Bone marrow (tissue), 2 donors: ENCODE data around the gene CCNY.
"Not testable (repeated sequence)": the region's sequence is repeated elsewhere in the genome, so short reads cannot be mapped to it uniquely, and the experiment has no call there.

Source experiments
- DNase-seq, 2 donors: peaks; one replicate each; lab custom pipeline; 2025; lab: John Stamatoyannopoulos, UW

The CCNY gene

DNA sequence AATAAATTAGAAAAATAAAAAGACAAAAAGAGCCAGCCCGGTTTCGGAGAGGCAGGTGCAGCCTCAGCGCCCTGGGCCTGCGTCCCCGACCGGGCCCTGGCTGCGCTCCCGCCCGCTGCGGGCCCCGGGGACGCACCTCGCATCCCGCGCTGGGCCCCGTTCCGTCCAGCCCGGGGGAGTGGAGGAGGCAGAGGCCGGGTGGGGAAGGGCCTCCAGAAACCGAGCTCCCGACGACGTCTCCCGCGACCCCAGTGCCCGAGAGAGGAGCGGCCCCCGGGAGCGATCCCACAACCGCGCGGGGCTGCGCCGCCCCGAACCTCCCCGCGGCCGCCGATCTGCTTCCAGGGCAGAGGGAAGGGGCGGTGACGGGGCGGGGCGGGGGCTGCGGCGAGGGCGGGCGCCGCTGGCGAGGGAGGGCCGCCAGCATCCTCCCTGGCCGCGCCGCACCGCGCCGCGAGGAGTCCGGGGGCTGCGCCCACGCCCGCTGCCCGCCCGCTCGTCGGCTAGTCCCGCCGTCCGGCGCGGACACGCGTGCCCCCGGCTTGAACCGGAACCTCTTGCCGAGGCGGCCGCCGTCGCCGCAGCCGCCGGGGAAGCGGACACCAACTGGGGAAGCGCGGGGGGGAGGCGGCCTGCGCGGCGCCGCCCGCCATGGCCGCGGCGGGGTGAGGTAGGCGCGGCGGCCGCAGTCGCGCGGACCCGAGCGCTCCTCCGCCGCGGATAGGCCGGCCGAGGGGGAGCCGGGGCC, at the start of gene CCNY:
Gene CCNY, plus strand, starts transcription at position 426 of the 748 bp plus-strand sequence. CDS start 545 bp downstream, outside the sequence.
- DNase-seq = peak in 1 of 2 donors; percentile 75

DNA sequence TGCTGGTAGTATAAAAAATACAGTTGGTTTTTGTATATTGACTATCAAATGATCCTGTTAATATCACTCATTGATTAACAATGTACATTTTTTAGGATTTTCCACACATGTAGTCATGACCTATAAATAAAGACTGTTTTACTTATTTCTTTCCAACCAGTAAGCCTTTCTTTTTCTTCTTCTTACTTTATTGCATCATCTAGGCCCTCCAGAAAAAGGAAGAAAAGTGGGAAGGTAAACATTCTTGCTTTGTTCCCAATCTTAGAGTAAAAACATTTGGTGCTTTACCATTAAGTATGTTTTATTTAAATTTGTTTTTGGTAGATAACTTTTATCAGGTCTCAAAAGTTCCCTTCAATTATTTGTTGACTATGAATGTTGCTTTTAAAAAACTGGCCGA, 47.1 kb upstream of the CCNY start:
- DNase-seq = no peak

DNA sequence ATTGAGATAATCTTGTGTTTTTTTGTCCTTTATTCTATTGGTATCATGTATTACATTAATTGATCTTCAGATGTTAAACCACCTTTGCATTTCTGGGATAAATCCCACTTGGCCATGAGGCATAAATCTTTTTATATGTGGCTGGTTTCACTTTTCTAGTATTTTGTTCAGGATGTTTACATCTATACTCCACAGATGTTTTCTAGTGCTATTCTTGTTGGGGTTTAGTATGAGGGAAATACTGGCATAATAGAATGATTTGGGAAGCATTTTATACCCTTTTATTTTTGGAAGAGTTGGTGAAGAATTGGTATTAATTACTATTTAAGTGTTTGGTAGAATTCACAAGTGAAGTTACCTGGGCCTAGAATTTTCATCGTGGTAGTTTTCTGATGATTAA, 41.8 kb upstream of the CCNY start:
- DNase-seq = no peak

DNA sequence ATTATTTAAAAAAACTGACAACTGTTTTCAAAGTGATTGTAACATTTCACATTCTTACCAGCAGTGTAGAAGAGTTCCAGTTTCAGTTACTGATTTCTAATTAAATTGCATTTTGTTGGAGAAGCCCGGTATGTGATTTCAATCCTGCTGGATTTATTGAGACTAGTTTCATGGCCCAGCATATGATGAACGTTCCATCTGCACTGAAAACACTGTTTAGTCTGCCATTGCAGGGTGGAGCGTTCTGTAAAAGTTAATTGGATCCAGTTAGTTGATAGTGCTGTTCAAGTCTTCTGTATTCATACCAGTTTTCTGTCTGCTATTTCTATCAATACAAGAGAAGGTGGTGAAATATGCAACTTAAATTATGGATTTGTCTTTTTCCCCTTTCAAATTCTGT, 37.3 kb upstream of the CCNY start:
- DNase-seq = no peak

DNA sequence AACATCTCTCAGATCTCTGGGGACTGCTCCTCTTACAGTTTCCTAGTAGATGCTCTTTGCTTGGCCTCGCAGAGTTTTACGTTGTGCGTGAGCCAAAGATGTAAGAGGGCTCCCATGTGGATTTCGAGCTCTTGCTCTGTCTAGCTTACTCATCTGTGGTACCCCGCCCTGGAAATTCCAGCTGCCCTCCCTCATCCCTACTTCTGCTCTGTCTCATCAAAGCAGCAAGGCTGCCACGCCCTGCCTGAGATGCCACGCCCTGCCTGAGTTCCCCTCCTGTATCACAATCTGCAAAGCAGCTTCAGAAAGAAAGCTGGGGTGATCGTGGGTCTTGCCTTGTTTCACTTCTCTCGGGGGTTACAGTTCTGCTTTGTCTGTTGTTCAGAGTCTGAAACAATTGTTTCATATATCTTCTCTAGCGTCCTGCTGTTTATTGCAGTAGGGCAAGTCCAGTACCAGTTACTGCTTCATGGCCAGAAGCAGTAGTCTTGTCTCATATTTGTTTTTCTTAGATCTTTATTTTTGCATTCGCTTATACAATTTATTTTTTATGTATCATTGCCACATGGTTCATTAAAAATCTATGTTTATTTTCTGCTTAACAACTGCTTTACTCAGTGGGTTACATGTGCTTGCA, 36.1 kb upstream of the CCNY start:
- peak in 1 of 2 donors; percentile 39 for DNase-seq

DNA sequence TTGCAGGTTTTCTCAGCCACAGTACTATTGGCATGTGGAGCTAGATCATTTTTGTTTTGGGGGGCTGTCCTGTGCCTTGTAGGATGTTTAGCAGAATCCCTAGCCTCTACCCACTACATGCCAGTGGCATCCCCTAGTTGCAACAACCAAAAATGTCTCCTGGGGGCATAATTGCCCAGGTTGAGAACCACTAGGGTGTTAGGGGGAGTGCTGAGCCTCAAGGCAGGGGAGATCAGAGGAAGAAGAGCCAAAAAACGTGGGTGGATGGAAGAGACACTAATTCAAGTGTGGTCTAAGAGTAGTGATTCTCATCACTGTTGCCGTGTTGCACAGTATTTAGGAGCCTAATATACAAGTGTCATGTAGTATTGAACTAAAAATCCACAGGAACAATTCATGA, 31.7 kb upstream of the CCNY start:
- no peak for DNase-seq

DNA sequence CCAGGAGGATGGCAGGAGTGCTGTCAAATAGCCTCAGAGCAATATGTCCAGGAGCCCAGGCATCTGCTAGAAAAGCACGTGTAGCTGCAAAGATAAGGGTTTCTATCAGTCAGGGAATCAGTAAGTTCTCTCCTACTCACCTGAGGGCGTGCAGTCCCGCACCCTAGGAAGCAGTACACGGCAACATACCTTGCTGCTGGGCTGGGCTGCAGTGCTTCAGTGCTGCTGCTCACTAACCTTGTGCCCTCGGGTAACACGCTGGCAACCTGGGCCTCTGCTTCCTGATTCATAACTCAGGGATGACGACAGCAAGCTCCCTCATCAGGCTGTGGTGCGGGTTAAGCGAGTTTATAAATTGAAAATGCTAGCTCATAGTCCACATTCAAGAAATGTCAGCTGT, 29.5 kb upstream of the CCNY start:
- no peak for DNase-seq

DNA sequence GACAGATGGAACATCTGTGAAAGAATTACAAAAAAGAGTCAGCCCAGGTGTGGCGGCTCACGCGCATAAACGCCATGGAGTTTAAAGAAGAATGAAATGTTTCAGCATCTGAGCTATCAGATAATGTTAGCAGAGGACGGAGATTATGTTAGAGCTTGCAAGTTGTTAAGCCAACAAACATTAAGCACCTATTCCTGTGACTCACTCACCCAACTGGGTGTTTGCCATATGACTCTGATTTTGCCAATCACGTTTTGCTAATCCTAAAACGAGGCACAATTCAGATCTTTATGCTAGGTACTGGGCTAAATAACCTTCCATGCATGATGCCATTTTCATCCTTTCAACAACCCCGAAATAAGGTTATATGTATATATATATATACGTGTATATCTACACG, 29.0 kb upstream of the CCNY start:
- no peak for DNase-seq

DNA sequence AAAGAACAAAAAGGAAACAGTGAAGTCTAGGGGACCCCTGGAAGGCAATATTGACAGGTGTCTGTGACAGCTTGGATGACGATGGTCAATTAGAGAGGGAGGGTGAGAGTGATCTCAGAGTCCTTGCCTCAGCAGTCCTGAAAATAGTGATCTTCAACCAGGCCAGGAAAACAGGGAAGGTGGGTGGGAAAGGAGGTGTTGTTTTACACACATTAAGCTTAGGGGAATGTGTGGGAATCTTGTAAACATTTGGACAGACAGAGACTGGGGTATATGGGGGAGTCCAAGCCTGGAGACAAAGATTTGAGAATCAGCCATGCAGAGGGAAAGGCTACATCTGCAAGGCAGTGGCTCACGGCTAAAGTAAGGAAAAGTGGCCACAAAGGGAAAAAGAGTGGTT, 27.5 kb upstream of the CCNY start:
- DNase-seq = no peak

DNA sequence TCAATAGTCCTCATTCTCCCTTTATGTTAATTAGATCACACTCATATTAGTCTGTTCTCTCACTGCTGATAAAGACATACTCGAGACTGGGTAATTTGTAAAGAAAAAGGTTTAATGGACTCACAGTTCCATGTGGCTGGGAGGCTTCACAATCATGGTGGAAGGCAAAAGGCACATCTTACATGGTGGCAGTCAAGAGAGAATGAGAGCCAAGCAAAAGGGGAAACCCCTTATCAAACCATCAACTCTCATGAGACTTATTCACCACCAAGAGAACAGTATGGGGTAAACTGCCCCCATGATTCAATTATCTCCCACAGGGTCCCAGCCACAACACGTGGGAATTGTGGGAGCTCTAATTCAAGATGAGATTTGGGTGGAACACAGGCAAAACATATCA, 22.2 kb upstream of the CCNY start:
- not testable (repeated sequence) for DNase-seq

DNA sequence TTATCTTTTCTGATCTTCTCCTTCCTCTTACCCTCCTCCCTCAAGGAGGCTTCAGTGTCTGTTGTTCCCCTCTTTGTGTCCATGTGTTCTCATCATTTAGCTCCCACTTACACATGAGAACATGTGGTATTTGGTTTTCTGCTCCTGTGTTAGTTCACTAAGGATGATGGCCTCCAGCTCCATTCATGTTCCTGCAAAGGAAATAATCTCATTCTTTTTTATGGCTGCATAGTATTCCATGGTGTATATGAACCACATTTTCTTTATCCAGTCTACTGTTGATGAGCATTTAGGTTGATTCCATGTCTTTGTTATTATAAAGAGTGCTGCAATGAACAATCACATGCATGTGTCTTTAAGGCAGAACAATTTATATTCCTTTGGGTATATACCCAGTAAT, 21.1 kb upstream of the CCNY start:
- not testable (repeated sequence) for DNase-seq

DNA sequence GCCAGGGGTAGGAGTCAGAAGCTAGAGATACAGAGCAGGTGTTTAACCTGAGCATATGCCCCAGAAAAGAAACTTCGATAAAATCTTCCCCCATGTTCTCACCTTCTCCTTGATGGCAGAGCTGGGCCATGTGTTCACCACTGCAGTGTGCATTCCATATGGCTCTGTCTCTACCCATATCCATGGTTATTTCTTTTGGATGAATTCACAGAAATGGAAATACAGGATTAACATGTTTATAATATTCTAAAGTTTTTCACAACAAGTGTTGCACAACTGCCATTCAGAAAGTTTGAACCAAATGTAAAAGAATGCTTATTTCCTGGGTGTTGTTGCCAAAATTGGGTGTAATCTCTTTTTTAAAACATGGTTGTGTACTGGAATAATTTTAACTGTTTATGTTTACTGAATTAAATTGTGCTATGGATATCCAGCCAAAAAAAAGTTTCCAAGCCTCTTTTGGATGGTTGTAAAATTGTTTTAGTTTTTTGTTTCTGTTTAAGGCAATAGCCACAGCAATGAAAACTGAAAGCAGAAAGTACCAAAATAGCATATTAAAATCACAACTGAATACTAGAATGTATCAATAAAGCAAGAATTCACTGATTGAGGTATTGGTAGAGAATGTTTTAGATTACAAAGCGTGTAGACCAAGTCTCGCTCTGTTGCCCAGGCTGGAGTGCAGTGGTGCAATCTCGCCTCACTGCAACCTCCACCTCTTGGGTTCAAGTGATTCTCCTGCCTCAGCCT, 19.9 kb upstream of the CCNY start:
- no peak for DNase-seq

DNA sequence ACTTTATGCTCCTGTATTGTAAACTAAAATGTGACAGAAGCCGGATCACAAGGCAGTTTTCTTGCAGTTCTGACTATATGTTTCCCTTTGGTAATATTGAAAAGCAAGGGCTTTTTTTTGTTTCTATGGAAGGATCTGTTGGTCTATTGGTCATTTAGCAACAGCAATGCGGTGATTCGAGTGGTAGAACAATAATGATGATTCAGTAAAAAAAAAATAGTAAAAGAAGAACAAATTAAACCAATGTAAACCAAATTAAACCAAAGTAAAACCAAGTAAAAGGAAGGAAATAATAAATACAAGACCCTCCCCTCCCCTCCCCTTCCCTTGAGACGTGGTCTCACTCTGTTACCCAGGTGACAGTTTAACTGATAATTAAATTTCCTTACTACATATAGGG, 17.8 kb upstream of the CCNY start:
- DNase-seq = no peak

DNA sequence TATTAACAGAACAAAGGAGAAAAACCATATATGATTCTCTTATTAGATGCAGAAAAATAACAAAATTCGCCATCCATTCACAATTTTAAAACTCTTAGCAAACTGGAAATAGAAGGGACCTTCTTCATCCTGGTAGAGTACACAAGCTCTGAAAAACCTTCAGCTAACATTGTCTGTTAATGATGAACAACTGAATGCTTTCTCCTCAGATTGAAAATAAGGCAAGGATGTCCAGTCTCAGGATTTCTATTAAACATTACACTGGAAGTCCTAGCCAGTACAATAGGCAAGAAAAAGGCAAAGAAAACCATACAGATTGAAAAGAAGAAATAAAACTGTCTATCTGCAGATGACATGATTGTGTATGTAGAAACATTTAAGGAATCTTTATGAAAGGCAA, 16.0 kb upstream of the CCNY start:
- no peak for DNase-seq

DNA sequence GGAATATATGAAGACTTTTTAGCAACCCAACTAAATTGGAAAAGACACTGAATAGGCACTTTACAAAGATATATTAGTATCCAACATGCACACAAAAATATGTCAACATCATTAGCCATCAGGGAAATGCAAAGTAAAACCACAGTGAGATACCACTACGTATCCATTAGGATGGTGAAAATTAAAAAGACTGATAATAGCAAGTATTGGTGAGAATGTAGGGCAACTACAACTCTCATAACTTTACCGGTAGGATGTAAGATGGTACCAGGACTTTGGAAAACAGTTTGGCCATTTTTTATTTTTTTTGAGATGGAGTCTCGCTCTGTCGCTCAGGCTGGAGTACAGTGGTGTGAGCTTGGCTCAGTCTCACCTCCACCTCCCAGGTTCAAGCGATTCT, 13.7 kb upstream of the CCNY start:
- no peak for DNase-seq

DNA sequence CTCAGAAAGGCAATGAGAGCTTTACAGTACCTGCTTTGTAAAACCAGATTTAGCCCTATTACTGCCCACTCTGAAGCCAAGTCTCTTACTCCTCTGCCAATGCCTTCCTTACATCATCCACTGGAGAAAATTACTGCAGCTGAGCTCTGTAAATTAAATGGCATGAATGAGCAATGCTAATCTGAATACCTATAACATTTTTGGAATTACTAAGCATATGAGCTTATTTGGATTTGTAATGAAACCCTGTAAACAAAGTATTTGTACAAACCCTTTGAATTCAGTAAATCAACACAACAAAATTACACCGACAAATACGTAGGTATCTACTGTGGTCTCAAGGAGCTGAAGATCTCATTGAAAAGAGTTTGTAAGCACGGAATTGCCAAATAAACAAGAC, 12.1 kb upstream of the CCNY start:
- DNase-seq = no peak

DNA sequence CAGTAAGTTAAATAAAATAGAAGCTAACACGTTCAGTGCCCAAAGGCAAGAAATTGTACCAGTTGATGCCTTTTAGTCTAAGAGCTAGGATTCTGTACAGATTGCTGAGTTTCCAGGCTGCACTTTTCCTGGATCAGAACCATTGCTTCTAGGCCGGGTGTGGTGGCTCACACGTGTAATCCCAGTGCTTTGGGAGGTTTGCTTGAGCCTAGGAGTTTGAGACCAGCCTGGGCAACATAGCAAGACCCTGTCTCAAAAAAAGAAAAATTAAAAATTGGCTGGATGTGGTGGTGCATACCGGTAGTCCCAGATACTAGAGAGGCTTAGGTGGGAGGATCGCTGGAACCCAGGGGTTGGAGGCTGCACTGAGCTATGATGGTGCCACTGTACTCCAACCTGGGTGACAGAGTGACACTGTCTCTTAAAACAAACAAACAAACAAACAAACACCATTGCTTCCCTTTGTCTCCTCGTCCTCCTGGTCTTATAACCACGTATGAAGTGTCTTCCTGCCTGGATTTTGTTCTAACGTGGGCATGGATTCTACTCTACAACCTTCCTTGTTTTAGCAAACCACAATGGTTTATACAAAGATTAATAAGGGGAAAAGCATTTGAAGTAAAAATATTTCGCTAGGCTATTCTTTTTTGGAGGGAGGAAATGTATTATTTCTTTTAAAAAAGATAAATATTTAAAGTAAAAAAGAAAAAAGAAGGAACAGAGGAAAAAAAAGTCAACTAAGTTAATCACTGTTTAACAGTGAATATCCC, 9.7 kb upstream of the CCNY start:
- no peak for DNase-seq

DNA sequence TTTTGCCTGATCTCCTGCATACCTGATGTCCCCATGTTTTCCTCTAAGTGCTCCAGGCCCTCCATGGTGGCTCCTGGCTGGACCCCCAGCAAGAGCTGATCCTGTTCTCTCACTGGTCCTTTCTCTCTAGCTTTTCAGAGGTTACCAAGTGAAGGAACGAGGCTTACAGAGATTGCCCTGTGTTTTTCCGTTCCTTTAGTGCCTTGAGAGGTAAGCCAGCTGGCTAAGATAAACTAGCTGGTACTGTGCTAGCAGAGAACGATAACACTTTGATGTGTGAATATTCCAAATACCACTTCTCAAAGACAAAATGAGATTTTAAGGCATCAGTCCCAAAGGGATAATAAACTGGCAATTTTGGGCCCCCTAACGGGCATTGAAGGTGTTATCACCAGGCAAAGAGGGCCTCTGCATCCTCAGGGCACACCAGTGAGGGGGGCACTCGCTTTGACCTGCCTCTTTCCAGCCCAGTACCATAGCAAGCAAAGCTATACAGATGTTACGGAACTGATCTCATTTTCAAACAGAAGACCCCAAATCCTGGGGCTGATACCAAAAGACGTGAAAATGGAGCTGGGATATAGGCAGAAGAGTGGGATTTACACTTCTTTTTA, 8.4 kb upstream of the CCNY start:
- no peak for DNase-seq

DNA sequence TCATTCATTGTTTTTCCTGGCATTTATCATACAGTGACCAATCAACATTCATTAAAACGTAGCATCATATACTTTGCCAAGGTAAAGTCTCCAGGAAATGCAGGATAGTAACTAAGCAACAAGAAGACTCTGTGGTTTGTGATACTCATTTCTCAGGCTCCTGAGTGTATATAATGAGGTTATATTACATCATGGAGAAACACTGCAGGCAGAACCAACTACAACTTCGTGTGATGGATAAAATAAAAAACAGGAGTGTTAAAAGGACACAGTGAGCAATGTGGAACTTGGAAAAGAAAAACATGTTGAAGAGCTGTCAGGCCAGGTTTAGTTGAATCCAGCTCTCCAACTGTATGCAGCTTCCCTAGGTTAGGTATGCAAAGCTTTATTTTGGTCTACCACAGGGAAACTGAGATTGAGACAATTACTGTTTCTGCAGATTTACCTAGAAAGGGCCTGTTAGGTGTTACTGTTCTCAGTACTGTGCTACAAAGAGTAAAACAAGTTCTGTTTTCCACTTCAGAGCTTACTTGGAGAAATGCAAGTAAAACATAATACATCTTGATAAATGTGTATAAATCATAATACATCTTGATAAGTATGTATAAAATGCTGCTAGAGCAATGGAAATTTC, 7.8 kb upstream of the CCNY start:
- no peak for DNase-seq

DNA sequence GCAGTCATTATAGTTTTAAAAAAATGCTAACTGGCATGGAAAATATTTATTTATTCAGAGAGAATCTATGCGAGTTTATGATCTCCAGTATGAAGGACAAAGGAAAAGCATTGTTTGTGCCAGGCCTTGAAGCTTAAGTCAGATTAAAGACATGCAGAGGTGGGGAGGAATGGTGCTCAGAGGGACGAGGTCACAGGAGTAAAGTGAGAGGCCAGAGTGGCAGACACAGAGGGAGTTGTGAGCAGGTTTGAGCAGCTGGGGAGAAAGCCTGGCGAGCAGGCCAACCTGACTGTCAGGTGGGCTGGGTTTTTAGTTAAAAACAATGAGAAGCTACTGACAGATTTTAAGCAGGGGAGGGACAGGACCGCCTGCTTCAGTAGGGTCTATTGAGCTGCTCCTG, 6.8 kb upstream of the CCNY start:
- DNase-seq = no peak

DNA sequence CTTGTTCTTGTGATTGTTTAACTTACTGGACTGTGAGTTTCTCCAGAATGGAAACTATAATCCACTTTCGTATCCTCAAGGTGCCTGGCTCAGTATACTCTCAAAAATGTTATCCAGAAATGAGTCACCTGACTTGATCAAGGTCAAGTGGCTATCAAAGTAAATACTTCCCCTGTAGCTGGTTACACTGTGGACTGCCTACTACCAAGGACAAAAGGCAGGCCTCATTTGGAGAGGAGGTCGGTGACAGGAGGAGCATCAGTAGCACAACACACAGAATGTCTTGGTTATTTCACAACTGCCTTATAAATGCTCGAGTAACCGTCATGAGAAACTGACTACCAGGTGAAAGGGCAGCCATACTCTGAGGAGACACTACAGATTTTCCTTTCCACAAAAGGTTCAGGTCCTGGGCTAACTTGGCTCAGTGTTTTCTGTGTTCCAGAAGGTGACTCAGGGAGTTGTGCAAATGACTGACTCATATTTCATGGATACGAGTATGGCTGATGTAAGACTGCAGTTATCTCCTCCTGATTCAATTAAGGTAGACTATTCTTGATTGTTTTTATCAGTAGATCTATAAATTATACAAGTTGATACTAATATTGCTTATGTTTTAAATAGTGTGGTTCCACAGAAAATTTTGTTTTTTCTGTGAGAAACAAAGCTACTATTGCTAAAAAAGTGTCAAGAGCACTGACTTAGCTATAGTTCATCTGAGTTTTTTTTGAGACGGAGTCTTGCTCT, 4.2 kb upstream of the CCNY start:
- DNase-seq = no peak
